Measurements from ENCODE around the gene EIF2A. TPM values are rescaled to one million over a fixed set of nuclear protein-coding genes. Genes with fewer than 3 reads are reported as not detected.

EIF2A gene
- polyA plus RNA-seq, 1 donor = 134 TPM

DNA sequence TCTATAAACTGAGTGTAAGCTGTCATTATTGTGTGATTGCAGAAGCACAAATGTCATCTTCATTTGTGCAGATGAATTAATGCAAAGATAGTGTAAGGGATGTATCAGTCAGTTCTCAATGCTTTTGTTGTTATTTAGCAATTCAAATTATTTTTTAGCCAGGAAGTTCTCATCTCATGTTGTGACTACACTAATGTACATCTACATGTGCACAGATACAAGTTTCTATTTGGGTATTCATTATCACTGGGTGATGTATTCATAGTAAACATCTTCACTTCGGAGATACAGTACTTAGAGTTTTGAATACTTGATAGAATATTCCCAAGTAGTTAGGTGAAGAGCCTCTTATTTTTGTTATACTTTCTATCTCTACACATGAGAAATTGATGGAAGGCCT lies 11.1 kb downstream of the EIF2A start:
- Histone ChIP-seq H3K9me3 (ENCODE audit: control insufficient read depth, low read depth, low read length) (no peaks in the 10 kb centered on the region), H3K36me3 (ENCODE audit: control insufficient read depth, insufficient read depth, low read length) (peaks cover 27% of the 10 kb centered on the region), H3K27ac (ENCODE audit: low read length) (no peak overlapping the region), H3K4me1 (ENCODE audit: control insufficient read depth, insufficient read depth, low read length) (no peaks in the 10 kb centered on the region), H3K27me3 (ENCODE audit: control insufficient read depth, insufficient read depth, low read length) (no peaks in the 10 kb centered on the region), H3K4me3 (ENCODE audit: low read length) (no peak overlapping the region)
- no CpG with 5 or more reads among the region's 1 CpG for WGBS (ENCODE audit: insufficient coverage, low lambda C conversion rate)
- no peak for DNase-seq

DNA sequence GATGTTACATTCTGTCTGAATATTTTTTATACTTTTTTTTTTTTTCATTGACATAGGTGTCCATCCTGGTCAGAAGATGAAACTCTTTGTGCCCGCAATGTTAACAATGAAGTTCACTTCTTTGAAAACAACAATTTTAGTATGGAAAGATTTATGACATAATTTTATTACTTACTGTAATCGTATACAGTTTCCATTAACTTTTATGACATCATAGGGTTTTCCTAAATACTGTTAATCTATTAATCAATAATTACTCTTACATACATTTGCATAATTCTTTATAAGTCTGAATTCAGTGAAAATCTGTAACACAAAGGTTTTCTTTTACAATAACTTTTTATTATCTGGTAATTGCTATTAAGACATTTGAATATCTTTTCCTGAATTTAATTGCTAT lies 17.7 kb downstream of the EIF2A start:
- H3K4me3 ChIP-seq (ENCODE audit: low read length) = no peak overlapping the region
- H3K27me3 ChIP-seq (ENCODE audit: control insufficient read depth, insufficient read depth, low read length) = no peaks in the 10 kb centered on the region
- H3K4me1 ChIP-seq (ENCODE audit: control insufficient read depth, insufficient read depth, low read length) = no peaks in the 10 kb centered on the region
- no peak for DNase-seq
- H3K36me3 ChIP-seq (ENCODE audit: control insufficient read depth, insufficient read depth, low read length) = peaks cover 16% of the 10 kb centered on the region
- H3K9me3 ChIP-seq (ENCODE audit: control insufficient read depth, low read depth, low read length) = no peaks in the 10 kb centered on the region
- 86% methylated on average over 1 of the region's 2 CpGs for WGBS (ENCODE audit: insufficient coverage, low lambda C conversion rate)
- no peak overlapping the region for H3K27ac ChIP-seq (ENCODE audit: low read length)

DNA sequence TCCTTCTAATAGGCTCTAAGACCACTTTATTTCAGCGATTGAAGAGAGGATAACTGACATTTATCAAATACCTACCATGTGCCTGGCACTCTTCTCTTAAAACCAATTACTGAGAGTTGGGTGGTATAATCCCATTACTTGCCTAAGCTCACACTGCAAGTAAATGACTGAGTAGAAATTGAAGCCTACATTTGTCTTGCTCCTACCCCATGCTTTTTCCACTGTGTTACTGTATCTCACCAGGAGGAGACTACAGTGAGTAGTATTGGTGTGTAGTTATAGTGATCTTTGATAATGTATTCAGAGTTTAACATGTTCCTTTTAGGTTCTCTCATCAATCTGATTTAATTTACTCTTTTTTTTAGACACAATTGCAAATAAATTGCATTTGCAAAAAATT lies 20.7 kb downstream of the EIF2A start:
- H3K27me3 ChIP-seq (ENCODE audit: control insufficient read depth, insufficient read depth, low read length) = no peaks in the 10 kb centered on the region
- no CpG with 5 or more reads among the region's 1 CpG for WGBS (ENCODE audit: insufficient coverage, low lambda C conversion rate)
- H3K4me3 ChIP-seq (ENCODE audit: low read length) = no peak overlapping the region
- H3K27ac ChIP-seq (ENCODE audit: low read length) = no peak overlapping the region
- H3K4me1 ChIP-seq (ENCODE audit: control insufficient read depth, insufficient read depth, low read length) = no peaks in the 10 kb centered on the region
- H3K36me3 ChIP-seq (ENCODE audit: control insufficient read depth, insufficient read depth, low read length) = peaks cover 28% of the 10 kb centered on the region
- no peak for DNase-seq
- no peaks in the 10 kb centered on the region for H3K9me3 ChIP-seq (ENCODE audit: control insufficient read depth, low read depth, low read length)

DNA sequence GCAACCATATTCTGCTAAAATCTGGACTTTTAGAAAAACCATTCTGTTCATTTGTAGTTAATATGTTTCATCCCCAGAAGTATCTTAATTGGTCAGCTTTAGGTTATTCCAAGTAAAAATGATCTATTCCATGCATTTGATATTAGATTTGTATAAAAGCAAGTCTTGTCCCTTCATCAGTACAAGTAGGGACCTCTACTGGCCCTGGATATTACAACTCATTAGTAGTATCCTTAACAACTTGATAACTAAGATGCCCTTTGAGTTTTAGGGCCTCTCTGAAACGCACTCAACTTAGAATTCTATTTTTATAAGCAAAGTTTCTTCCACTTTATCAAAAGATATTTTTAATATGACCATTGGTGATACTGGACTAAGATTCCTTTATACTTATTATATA lies 31.3 kb downstream of the EIF2A start:
- no peak for DNase-seq
- no peaks in the 10 kb centered on the region for H3K4me1 ChIP-seq (ENCODE audit: control insufficient read depth, insufficient read depth, low read length)
- H3K9me3 ChIP-seq (ENCODE audit: control insufficient read depth, low read depth, low read length) = no peaks in the 10 kb centered on the region
- no peak overlapping the region for H3K4me3 ChIP-seq (ENCODE audit: low read length)
- H3K36me3 ChIP-seq (ENCODE audit: control insufficient read depth, insufficient read depth, low read length) = peaks cover 43% of the 10 kb centered on the region
- H3K27ac ChIP-seq (ENCODE audit: low read length) = no peak overlapping the region
- no peaks in the 10 kb centered on the region for H3K27me3 ChIP-seq (ENCODE audit: control insufficient read depth, insufficient read depth, low read length)
- WGBS (ENCODE audit: insufficient coverage, low lambda C conversion rate) = 44% methylated on average over 1 of the region's 1 CpG

DNA sequence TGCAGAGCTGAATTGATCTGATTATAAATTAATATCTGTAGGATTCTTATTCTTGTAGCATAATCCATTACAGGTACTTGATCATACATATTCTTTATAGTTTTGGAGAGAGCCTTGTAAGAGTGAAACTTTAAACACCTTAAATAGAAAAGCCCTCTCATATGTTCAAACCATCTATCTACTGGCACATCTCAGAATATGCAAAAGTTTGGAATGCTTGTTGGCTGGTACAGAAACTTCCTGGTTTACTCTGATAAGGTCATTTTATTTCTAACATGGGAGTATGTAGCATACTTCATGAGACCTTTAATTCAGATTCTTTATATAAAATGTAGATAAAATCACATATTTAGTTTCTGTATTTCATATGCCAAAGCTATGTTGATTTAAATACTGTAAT lies 34.6 kb downstream of the EIF2A start:
- Histone ChIP-seq H3K27me3 (ENCODE audit: control insufficient read depth, insufficient read depth, low read length) (no peaks in the 10 kb centered on the region), H3K36me3 (ENCODE audit: control insufficient read depth, insufficient read depth, low read length) (peaks cover 46% of the 10 kb centered on the region)

GRCh38 chr3:150582620-150583019 lies 36.0 kb downstream of the EIF2A start:
- peaks cover 37% of the 10 kb centered on the region for H3K36me3 ChIP-seq (ENCODE audit: control insufficient read depth, insufficient read depth, low read length)
- DNase-seq = peak; percentile 31 to 70
- no peaks in the 10 kb centered on the region for H3K27me3 ChIP-seq (ENCODE audit: control insufficient read depth, insufficient read depth, low read length)
- no peak overlapping the region for H3K27ac ChIP-seq (ENCODE audit: low read length)
- no peaks in the 10 kb centered on the region for H3K4me1 ChIP-seq (ENCODE audit: control insufficient read depth, insufficient read depth, low read length)
- no peaks in the 10 kb centered on the region for H3K9me3 ChIP-seq (ENCODE audit: control insufficient read depth, low read depth, low read length)
- 13% methylated on average over 1 of the region's 2 CpGs for WGBS (ENCODE audit: insufficient coverage, low lambda C conversion rate)
- no peak overlapping the region for H3K4me3 ChIP-seq (ENCODE audit: low read length)

More for the DNA sequence above, 34.6 kb downstream of the EIF2A start:
- H3K9me3 ChIP-seq (ENCODE audit: control insufficient read depth, low read depth, low read length) = no peaks in the 10 kb centered on the region
- DNase-seq = no peak
- no peak overlapping the region for H3K27ac ChIP-seq (ENCODE audit: low read length)
- no peak overlapping the region for H3K4me3 ChIP-seq (ENCODE audit: low read length)
- H3K4me1 ChIP-seq (ENCODE audit: control insufficient read depth, insufficient read depth, low read length) = no peaks in the 10 kb centered on the region

DNA sequence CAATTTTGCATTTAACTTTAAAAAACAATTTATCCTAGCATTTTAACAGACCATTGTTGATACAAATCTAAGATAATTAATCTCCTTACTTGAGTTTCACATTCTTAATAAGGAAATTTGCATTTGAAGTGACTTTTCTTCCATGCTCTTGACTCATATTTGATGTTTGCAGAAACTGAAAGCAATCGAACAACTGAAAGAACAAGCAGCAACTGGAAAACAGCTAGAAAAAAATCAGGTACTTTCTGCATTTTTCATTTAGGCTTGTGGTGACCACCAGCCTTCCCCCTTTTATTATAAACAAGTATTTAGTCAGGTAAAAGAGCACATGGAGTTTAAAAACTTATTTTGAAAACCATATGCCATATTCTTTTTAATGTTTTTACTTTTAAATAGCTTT lies 36.4 kb downstream of the EIF2A start:
- Histone ChIP-seq H3K9me3 (ENCODE audit: control insufficient read depth, low read depth, low read length) (no peaks in the 10 kb centered on the region), H3K27me3 (ENCODE audit: control insufficient read depth, insufficient read depth, low read length) (no peaks in the 10 kb centered on the region), H3K4me1 (ENCODE audit: control insufficient read depth, insufficient read depth, low read length) (no peaks in the 10 kb centered on the region), H3K27ac (ENCODE audit: low read length) (no peak overlapping the region), H3K36me3 (ENCODE audit: control insufficient read depth, insufficient read depth, low read length) (peaks cover 35% of the 10 kb centered on the region), H3K4me3 (ENCODE audit: low read length) (no peak overlapping the region)
- DNase-seq = no peak
- 86% methylated on average over 1 of the region's 1 CpG for WGBS (ENCODE audit: insufficient coverage, low lambda C conversion rate)

DNA sequence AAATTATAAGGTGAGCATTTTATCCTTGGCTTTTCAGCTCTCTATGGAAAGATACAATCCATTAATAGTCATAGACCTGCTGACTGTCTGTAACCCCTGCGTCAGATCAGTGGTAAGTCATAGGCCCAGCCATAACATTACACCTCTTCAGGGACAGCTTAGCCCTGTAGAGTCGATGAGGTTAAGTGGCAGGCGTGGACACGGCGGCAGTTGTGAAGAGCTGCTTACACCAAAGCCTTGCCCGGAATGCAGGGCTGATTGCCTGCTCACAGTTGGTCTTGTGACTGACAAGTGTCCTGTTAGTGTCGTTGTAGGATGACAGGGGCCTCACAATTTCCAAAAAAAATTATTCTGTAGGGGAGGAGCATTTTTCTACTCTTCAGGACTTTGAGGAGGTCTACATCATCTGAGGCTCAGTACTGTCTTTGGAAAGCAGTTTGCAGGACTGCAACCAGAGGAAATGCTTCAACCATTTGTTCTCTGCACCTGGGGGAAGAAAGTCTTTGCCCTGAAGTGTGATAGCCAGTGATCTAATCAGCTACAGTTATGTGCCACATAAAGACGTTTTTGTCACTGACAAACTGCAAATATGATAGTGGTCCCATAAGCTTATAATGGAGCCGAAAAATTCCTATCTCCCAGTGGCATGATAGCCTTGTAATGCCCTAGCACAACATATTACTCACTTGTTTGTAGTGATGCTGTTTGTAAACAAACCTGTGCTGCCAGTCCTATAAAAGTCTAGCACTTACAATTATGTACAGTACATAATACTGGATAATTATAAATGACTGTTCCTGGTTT lies 41.6 kb downstream of the EIF2A start:
- peaks cover 13% of the 10 kb centered on the region for H3K36me3 ChIP-seq (ENCODE audit: control insufficient read depth, insufficient read depth, low read length)
- no peak overlapping the region for H3K27ac ChIP-seq (ENCODE audit: low read length)
- H3K27me3 ChIP-seq (ENCODE audit: control insufficient read depth, insufficient read depth, low read length) = no peaks in the 10 kb centered on the region
- no peaks in the 10 kb centered on the region for H3K4me1 ChIP-seq (ENCODE audit: control insufficient read depth, insufficient read depth, low read length)
- no peak overlapping the region for H3K4me3 ChIP-seq (ENCODE audit: low read length)
- H3K9me3 ChIP-seq (ENCODE audit: control insufficient read depth, low read depth, low read length) = no peaks in the 10 kb centered on the region
- no peak for DNase-seq
- no CpG with 5 or more reads among the region's 9 CpGs for WGBS (ENCODE audit: insufficient coverage, low lambda C conversion rate)

DNA sequence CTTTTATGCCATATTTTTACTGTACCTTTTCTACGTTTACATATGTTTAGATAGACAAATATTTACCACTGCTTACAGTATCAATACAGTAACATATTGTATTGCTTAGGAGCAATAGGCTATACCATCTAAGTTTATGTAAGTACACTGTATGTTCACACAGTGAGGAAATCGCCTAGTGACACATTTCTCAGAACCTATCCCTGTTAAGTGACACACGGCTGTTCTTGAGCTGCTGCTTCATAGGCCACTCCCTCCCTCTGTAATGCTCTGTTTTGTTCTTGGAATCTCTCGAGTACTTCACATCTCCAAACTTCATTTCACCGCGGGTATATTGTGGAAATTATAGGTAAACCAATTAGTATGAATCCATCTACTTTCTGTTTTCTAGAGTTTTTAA lies 43.2 kb downstream of the EIF2A start:
- Histone ChIP-seq H3K27me3 (ENCODE audit: control insufficient read depth, insufficient read depth, low read length) (no peaks in the 10 kb centered on the region), H3K36me3 (ENCODE audit: control insufficient read depth, insufficient read depth, low read length) (peaks cover 10% of the 10 kb centered on the region), H3K4me3 (ENCODE audit: low read length) (no peak overlapping the region), H3K4me1 (ENCODE audit: control insufficient read depth, insufficient read depth, low read length) (no peaks in the 10 kb centered on the region), H3K27ac (ENCODE audit: low read length) (no peak overlapping the region), H3K9me3 (ENCODE audit: control insufficient read depth, low read depth, low read length) (no peaks in the 10 kb centered on the region)
- DNase-seq = no peak
- 100% methylated on average over 1 of the region's 6 CpGs for WGBS (ENCODE audit: insufficient coverage, low lambda C conversion rate)

DNA sequence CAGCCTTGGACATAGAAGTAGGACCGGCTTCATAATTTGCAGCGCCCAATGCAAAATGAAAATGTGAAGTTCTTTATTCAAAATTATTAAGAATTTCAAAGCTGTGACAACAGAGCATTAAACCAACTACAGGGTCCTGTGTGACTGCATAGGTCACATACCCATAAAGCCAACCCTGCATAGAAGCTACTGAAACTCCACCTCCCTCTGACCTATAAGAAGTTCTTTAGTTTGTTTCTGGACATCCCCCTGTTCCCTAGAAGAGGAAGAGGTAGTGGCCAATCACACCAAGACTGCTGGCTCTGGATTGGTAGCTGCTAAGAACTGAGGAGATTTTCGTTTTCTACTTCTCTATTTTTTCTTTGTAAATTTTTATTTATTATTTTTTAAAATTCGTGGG lies 47.6 kb downstream of the EIF2A start:
- WGBS (ENCODE audit: insufficient coverage, low lambda C conversion rate) = 92% methylated on average over 2 of the region's 4 CpGs
- Histone ChIP-seq H3K27ac (ENCODE audit: low read length) (no peak overlapping the region), H3K36me3 (ENCODE audit: control insufficient read depth, insufficient read depth, low read length) (no peaks in the 10 kb centered on the region), H3K4me1 (ENCODE audit: control insufficient read depth, insufficient read depth, low read length) (no peaks in the 10 kb centered on the region), H3K27me3 (ENCODE audit: control insufficient read depth, insufficient read depth, low read length) (no peaks in the 10 kb centered on the region), H3K9me3 (ENCODE audit: control insufficient read depth, low read depth, low read length) (no peaks in the 10 kb centered on the region), H3K4me3 (ENCODE audit: low read length) (no peak overlapping the region)
- DNase-seq = no peak

- whole genome bisulfite sequencing (ENCODE audit: insufficient coverage, low lambda C conversion rate) = no CpG with 5 or more reads among the region's 4 CpGs
- H3K27ac ChIP-seq (ENCODE audit: low read length) = no peak overlapping the region
Observed at GRCh38 chr3:150597646-150598045, 51.1 kb downstream of the EIF2A start.

More at GRCh38 chr3:150597646-150598045, 51.1 kb downstream of the EIF2A start:
- Histone ChIP-seq H3K4me1 (ENCODE audit: control insufficient read depth, insufficient read depth, low read length) (no peaks in the 10 kb centered on the region), H3K27me3 (ENCODE audit: control insufficient read depth, insufficient read depth, low read length) (no peaks in the 10 kb centered on the region), H3K36me3 (ENCODE audit: control insufficient read depth, insufficient read depth, low read length) (no peaks in the 10 kb centered on the region), H3K4me3 (ENCODE audit: low read length) (no peak overlapping the region), H3K9me3 (ENCODE audit: control insufficient read depth, low read depth, low read length) (no peaks in the 10 kb centered on the region)
- no peak for DNase-seq
